NT2/D1 (cell line): ENCODE results near the gene NAA60.

Experiments
- SUZ12 ChIP-seq: IDR thresholded peaks from 2 replicates; pipeline ENCODE4 v1.6.1; 2011; ENCODE audit not compliant: insufficient read length, insufficient read depth; ENCODE audit errors: extremely low read depth
- YY1 ChIP-seq: IDR thresholded peaks from 2 replicates; pipeline ENCODE4 v1.6.1; 2011; ENCODE audit not compliant: insufficient read length, insufficient read depth
- ZNF274 ChIP-seq: IDR thresholded peaks from 2 replicates; pipeline ENCODE4 v1.6.1; 2011; ENCODE audit warnings: mild to moderate bottlenecking, low read depth, low read length

- TF ChIP-seq YY1 (no peak), SUZ12 (no peak), ZNF274 (no peak)
Observed at GRCh38 chr16:3532741-3533140, 89.3 kb downstream of the NAA60 start.
